GM08714 (cell line): ENCODE data around the gene SERPINA4.
"Not testable (repeated sequence)": the region's sequence is repeated elsewhere in the genome, so short reads cannot be mapped to it uniquely, and the experiment has no call there.

Experiments used
- H3K4me3 ChIP-seq: fragments of 200-500 bp; sonication (Bioruptor generic); 2 replicates; pipeline ENCODE4 v1.5.1; 2014; ENCODE audit warnings: mild to moderate bottlenecking, low read length, inconsistent platforms
- ZNF274 ChIP-seq: IDR thresholded peaks from 2 replicates; pipeline ENCODE4 v1.6.1; 2012; ENCODE audit warnings: mild to moderate bottlenecking, low read depth, low read length

Gene SERPINA4

DNA sequence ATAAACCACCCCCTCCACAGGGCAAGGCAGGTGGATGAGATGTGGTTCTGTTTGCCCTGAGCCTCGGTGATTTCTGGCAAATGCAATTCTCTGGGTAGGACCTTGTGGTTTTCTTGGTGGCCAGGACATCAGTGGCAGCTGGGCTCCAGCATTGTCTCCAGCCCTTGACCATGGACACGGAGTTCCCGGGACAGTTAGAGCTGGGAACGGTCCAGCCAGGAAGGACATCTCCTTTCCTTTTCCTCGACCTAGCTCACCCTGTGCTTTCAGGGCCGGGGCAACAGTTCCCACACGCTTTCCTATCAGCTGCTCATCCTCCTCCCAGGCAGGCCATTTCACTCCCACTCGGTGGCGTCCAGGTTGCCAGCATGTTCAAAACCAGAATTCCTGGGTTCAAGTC is 9.2 kb downstream of the SERPINA4 start:
- TF ChIP-seq ZNF274 = no peak
- H3K4me3 ChIP-seq = no peak overlapping the region

DNA sequence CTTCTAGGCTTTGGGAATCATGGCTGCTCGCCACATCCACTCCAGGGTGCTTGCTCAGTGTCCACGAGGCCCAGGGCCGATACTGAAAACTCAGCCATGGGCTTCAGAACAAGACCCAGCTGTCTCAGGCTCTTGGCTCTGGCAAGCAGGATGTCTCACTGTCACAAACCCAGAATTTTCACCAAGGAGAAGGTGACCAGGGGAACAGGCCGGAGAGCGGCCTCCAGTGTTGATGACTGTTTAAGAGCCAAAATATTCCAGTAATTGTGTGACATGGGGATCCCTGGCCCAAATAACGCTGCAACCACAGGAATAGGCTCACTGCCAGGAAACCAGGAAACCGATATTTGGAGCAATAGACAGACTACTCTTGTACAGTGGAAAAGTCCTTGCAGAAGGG is 10.2 kb downstream of the SERPINA4 start:
- H3K4me3 ChIP-seq = no peak overlapping the region
- no peak for TF ChIP-seq ZNF274

DNA sequence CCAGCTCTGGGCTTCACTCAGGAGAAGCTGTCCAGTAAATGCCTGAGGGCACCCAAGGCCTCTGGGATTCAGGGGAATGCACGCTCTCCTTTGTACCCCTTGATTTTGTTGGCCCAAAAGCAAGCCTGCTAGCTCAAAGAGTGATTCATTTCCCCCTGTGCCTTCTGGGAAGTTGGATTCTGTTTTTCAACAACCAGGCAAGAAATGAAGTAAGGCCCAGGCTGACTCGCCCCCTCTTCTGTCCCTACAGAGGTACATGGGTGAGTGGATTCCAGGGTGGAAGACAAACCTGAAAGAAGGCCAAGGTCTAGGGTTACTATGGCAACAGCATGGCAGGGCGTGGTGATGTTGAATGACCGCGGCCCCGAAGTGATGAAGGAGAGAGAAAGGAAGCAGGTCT is 10.7 kb downstream of the SERPINA4 start:
- no peak for TF ChIP-seq ZNF274

DNA sequence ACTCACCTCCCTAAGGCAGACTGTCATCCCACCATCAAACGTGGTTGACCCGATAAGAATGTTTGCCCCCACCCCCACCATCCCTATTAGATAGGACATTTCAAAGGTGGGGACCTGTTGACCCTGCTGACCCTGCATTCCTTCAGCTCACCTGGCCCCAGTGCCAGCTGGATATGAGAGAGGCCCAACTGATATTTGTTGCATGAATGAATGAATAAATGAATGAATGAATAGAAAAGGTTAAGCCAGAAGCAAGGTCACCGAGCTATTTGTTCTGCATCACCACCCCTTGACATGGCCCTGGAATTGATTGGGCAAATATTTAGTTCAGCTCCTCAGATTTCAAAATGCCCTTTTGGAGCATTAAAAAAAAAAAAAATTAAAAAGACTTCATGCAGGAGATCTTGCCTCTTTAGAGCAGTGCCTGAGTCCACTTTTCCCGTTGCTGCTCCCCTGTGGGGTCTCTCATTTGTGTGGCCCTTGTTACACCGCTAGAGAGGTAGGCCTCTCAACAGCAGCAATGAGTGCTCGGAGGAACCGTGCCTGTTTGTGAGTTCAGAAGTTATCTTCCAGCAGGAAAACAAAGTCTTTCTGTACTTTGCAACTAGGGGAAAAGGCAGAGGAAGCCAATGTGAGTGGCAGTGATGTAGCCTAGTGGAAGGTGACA is 11.5 kb downstream of the SERPINA4 start:
- H3K4me3 ChIP-seq = no peak overlapping the region
- TF ChIP-seq ZNF274 = no peak

More for the DNA sequence above, 10.7 kb downstream of the SERPINA4 start:
- H3K4me3 ChIP-seq = no peak overlapping the region

DNA sequence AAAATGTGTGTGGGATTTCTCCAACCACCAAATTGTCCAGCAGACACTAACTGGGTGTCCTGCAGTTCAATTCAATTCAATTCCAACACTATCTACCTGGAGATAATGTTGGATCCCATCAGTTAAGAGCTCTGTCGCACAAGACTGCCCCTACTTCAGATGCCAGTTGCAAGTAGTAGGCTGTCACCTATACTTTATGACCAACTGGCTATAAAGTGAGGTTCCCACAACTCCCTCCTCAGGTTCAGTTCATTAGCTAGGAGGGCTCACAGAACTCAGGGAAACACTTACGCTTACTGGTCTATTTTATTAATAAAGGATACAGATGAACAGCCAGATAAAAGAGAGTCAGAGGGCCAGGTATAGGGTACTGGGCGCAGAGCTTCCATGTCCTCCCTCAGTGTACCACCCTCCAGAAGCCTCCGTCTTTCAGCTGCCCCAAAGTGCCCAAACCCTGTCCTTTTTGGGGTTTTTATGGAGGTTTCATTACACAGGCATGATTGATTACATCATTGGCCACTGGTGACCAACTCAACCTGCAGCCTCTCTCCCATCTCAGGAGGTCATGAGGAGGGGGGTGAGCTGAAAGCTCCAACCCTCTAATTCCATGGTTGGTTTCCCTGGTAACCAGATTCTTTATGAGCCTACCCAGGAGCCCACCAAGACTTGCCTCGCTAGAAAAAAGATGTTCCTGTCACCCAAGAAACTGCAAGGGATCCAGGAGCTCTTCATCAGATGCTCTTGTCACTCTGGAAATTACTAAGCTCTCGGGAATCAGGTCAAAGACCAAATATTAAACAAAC is 12.4 kb downstream of the SERPINA4 start:
- no peak overlapping the region for H3K4me3 ChIP-seq
- no peak for TF ChIP-seq ZNF274

DNA sequence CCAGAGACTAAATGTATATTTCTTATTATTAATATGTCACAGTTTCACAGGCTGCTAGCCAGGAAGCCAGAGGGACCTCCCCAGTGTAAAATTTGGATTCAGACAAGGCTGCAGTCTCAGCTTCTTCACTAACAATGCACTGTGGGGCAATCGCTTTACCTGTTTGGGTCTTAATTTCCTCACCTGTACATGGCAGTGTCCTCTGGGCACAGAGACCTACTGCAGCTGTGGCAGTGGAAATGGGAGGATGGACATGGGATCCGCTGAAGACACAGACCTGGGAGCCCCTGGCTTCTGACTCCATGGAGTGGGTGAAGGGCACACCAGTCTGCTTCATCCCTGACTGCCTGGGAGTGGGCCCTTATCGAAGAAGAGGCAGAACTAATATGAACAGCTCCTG is 13.1 kb downstream of the SERPINA4 start:
- TF ChIP-seq ZNF274 = no peak
- H3K4me3 ChIP-seq = no peak overlapping the region

DNA sequence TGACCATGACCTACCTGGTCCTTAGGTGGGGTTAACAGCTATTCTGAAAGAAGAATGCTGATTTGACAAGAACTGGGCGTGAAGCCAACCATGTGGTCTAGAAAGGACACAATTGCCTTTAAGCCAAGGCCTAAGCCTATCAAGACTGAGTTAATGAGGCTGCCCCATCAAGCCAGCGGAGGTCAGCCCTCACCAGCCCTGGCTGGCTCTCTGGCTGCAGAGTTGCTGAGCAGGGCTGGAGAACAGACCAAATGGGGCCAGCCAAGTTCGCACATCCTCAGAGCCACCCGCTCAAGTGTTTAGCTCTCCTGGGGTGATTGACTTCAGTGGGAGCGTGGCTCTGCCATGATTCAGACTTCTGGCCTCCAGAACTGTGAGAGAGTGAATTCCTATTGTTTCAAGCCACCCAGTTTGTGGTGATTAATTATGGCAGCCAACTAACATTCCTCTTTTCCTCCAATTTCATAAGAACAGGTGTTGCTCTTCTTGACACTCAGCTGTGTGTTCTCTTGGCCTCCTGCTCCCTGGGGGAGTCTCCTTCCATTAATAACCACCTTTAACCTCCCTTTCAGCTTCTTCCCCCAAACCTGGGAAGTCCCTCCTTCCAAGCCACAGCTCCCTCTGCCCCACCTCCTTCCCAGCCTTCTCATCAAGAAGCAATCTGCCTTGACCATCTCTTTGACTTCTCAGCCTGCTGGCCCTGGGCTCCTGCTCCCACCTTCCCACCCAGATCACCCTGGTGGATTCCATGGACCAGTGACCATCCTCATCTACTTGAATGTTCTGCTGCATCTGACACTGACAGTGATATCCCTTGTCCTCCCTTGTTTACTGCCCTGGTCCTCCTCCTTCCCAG is 14.7 kb downstream of the SERPINA4 start:
- TF ChIP-seq ZNF274 = no peak
- no peak overlapping the region for H3K4me3 ChIP-seq

DNA sequence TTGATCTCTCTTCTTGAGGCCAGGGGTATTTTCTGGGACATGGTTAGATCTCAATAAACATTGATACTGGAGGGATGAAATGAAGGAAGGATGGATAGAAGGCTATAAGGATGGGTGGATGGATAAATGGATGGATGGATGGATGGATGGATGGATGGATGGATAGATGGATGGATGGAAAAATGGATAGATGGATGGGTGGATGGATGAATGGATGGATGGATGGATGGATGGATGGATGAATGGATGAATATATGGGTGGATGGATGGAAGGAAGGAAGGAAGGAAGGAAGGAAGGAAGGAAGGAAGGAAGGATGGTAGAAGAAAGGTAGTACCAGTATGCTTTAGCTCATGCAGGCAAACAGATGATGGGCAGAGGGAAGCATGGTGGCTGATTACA is 16.2 kb downstream of the SERPINA4 start:
- H3K4me3 ChIP-seq = not testable (repeated sequence)

DNA sequence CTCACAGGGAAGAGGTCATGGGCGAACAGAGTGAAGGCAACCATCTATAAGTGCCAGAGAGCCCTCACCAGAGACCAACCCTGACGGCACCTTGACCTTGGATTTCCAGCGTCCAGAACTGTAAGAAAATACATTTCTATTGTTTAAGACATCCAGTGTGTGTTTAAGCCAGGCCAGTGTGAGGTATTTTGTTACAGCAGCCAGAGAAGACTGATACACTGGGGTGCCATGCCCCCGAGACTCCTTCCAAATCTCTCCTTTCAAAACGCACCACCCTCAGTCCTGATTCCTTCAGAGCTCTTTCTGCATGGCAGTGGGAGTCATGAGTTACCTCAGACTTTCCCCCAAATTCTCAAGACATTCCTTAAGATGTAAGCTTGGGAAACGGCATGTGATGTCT is 17.5 kb downstream of the SERPINA4 start:
- TF ChIP-seq ZNF274 = no peak
- H3K4me3 ChIP-seq = no peak overlapping the region

DNA sequence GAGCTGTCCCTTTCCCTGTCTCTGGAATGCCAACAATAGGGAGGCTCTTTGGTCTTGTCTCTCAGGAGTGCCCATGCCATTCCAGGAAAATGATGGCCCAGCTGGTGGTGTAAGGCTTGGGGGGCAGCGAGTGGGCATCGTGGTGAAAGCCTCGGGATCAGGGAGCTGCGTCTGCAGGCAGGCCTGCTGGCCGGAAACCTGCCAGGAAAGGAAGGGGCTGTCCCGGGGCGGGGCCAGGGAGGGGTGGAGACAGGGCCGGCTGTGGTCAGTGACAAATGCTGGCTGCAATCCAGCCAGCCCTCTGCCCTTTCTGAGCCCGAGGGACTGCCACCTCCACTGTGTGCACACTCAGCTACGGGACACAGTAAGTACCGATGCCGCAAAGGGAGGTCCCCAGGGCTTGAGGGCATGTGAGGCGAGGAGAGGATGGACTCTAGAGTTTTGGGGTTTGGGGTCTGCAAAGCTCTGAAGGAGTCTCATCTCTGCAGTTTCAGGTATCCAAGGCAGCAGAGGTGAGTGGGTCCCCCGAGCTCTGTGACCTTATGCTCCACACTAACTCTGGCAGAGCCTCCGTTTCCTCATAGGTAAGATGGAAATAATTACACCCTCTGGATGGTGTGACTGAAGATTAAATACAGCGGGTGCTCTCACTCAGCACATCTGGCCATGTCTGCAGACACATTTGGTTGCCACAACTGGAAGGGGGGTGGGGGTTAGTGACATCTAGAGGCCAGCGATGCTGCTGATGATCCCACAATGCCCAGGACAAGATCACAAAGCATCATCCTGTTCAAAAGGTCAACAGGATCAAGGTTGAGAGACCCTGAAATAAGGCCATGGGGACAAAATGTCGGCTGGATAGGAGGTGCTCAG is 20.1 kb downstream of the SERPINA4 start, which contains the start of gene SERPINA5:
TSS of gene SERPINA5 (plus strand) at position 300 of the 873 bp plus-strand sequence. CDS start 5,937 bp downstream, outside the sequence.
- H3K4me3 ChIP-seq = no peak within 1 kb of the TSS
- TF ChIP-seq ZNF274 = no peak

DNA sequence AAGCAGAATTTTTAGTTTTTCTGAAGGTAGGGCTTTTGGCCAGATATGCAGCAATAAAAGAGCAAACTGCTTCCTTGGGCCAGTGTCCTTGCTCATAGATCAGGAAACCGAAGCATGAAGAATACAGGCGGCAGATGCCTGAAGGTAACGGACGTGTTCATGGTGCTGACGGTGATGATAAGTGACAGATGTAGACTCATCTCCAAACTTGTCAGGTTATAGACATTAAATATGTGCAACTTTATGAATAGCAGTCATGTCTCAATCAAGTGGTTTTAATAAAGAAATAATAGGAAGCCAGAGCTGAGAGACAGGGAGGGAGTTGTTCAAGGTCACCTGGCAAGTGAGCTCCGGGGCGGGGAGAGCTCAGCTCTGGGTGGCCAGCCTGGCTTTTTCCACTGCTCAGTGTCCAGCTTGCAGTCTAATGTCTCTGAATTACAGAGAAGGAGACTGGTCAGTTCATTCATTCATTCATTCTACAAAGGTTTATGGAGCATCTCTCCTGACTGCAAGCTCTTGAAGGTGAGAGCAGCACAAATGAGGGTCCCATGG is 21.0 kb downstream of the SERPINA4 start:
- no peak overlapping the region for H3K4me3 ChIP-seq
- TF ChIP-seq ZNF274 = no peak

DNA sequence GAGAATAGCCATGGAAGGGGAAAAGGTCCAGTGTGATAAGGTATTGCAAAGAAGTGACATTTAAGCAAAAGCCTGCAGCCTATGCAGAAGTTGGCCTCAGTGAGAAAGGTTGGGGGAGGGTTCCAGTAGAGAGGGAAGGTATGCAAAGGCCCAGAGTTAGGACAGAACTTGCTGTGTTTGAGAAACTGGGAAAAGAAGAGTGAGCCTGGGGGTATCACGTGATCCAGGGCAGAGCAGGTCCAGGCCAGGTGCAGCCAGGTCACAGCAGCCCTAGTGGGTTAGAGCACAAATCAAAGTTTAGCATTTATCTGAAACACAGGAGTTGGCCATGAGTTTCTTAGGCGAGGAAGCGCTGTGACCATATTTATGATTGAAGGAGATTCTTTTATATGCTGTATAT is 21.6 kb downstream of the SERPINA4 start:
- no peak for TF ChIP-seq ZNF274
- no peak overlapping the region for H3K4me3 ChIP-seq

DNA sequence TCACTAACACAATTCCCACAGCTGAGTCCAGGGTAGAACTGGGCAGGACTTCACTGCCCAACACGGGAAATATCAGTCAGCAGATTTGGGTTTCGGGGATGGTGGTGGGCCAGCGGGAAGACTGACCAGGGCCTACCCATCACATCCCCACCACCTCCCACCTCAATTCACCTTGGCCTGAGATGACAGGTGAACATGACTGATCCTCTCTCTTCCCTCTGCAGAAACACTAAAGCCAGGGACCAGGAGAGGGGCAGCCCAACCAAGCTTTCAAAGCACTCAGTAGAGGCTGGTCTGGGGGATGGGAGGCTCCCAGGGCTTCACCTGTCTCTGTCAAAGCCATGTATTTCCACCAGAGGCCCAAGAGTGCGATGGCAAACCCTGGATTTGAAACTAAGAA is 22.3 kb downstream of the SERPINA4 start:
- TF ChIP-seq ZNF274 = no peak
- H3K4me3 ChIP-seq = no peak overlapping the region
